ENCODE results near the gene ABCD1. TPM values are rescaled to one million over a fixed set of nuclear protein-coding genes. Genes with fewer than 3 reads are reported as not detected.

ABCD1 gene
- total RNA-seq, 6 experiments from 2014 or later: 8.0 to 20.8 (median 10.9) TPM

DNA sequence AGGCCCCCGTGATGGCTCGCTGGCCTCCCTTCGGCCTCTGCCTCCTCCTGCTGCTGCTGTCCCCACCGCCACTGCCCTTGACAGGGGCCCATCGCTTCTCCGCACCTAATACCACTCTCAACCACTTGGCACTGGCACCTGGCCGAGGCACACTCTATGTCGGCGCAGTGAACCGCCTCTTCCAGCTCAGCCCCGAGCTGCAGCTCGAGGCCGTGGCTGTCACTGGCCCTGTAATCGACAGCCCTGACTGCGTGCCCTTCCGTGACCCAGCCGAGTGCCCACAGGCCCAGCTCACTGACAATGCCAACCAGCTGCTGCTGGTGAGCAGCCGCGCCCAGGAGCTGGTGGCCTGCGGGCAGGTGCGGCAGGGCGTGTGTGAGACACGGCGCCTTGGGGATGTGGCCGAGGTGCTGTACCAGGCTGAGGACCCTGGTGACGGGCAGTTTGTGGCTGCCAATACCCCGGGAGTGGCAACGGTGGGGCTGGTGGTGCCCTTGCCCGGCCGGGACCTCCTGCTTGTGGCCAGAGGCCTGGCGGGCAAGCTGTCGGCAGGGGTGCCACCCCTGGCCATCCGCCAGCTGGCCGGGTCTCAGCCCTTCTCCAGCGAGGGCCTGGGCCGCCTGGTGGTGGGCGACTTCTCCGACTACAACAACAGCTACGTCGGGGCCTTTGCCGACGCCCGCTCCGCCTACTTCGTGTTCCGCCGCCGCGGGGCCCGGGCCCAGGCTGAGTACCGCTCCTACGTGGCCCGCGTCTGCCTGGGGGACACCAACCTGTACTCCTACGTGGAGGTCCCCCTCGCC, 42.4 kb downstream of the ABCD1 start:
- intact Hi-C loops (cut with DNase I): loop anchor here in 1 of 2 donors (5.0 kb wide), 1 partner anchor 180 kb away; no protein-coding TSS in a partner anchor
- ATAC-seq (no peak), DNase-seq (peak; percentile 17 to 56 (median 29))
- TF ChIP-seq, protein P1, sequence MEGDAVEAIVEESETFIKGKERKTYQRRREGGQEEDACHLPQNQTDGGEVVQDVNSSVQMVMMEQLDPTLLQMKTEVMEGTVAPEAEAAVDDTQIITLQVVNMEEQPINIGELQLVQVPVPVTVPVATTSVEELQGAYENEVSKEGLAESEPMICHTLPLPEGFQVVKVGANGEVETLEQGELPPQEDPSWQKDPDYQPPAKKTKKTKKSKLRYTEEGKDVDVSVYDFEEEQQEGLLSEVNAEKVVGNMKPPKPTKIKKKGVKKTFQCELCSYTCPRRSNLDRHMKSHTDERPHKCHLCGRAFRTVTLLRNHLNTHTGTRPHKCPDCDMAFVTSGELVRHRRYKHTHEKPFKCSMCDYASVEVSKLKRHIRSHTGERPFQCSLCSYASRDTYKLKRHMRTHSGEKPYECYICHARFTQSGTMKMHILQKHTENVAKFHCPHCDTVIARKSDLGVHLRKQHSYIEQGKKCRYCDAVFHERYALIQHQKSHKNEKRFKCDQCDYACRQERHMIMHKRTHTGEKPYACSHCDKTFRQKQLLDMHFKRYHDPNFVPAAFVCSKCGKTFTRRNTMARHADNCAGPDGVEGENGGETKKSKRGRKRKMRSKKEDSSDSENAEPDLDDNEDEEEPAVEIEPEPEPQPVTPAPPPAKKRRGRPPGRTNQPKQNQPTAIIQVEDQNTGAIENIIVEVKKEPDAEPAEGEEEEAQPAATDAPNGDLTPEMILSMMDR (IDR thresholded peaks at IDR 0.05): no peak
- TF ChIP-seq POLR2A (IDR thresholded peaks at IDR 0.05): no peak
- WGBS (ENCODE audit: insufficient coverage, low coverage, low lambda C conversion rate, missing lambda C conversion rate): 69% methylated on average over 10 of the region's 56 CpGs
- Histone ChIP-seq H3K27ac (no peak overlapping the region), H3K27me3 (no peaks in the 10 kb centered on the region), H3K36me3 (no peaks in the 10 kb centered on the region), H3K4me3 (no peak overlapping the region), H3K4me1 (no peaks in the 10 kb centered on the region), H3K9me3 (no peaks in the 10 kb centered on the region)

DNA sequence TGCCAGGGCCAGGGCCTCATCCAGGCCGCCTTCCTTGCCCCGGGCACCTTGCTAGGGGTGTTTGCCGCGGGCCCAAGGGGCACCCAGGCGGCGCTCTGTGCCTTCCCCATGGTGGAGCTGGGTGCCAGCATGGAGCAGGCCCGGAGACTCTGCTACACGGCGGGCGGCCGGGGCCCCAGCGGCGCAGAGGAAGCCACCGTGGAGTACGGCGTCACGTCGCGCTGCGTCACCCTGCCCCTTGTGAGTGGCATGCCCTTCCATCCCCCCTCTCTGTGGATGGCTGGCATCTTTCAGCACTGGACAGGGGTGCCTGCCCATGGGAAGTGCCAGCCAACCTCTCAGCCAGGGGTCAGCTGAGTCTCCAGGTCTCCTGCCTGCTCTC, 43.0 kb downstream of the ABCD1 start:
- Histone ChIP-seq H3K4me1 (no peaks in the 10 kb centered on the region), H3K27me3 (no peaks in the 10 kb centered on the region), H3K4me3 (no peak overlapping the region), H3K27ac (no peak overlapping the region), H3K36me3 (no peaks in the 10 kb centered on the region), H3K9me3 (no peaks in the 10 kb centered on the region)
- WGBS (ENCODE audit: insufficient coverage, low coverage, low lambda C conversion rate, missing lambda C conversion rate): no CpG with 5 or more reads among the region's 20 CpGs
- ATAC-seq (no peak), DNase-seq (peak in 2 of 3 donors; percentile 10 to 23)
- no peak for TF ChIP-seq POLR2A (IDR thresholded peaks at IDR 0.05)
- TF ChIP-seq, protein P1 (IDR thresholded peaks at IDR 0.05): no peak
- intact Hi-C loops (cut with DNase I): loop anchor here in 1 of 2 donors (5.0 kb wide), 1 partner anchor 180 kb away; no protein-coding TSS in a partner anchor

DNA sequence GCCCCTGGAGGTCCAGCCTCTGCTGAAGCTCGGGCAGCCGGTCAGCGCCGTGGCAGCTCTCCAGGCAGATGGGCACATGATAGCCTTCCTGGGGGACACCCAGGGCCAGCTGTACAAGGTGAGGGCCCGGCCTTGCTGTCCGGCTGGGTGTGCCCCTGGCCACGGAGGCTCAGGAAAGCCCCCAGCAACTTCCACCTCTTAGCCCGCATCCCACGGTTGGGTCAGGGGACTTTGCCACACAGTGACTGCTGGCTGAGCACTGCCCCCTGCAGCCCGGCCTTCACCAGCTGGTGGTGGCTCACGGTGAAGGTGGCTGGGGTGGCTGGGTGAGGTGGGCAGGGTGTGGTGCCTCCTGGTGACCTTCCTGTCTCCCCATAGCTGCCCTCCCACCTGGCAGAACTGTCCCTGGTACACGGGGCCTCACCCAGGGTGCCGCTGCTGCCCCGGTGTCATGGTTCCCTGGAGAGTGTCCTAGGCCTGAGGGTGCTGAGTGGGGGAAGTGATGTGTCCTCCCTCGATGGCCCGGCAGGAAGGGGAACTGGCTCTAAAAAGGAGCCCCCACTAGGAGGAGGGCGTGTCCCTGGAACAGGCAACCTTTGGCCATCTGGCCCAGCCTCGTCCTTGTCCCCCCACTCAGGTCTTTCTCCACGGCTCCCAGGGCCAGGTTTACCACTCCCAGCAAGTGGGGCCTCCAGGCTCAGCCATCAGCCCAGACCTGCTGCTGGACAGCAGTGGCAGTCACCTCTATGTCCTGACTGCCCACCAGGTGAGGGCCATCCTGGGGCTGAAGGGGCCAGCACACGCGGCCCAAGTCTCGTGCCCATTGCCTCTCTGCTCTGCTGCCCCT, 43.9 kb downstream of the ABCD1 start:
- H3K4me3 ChIP-seq: no peak overlapping the region
- H3K36me3 ChIP-seq: no peaks in the 10 kb centered on the region
- ATAC-seq (no peak), DNase-seq (peak in 2 of 3 donors; percentile 23 to 27)
- H3K27ac ChIP-seq: no peak overlapping the region
- 100% methylated on average over 1 of the region's 22 CpGs for WGBS (ENCODE audit: insufficient coverage, low coverage, low lambda C conversion rate, missing lambda C conversion rate)
- no peaks in the 10 kb centered on the region for H3K4me1 ChIP-seq
- no peak for TF ChIP-seq POLR2A (IDR thresholded peaks at IDR 0.05)
- TF ChIP-seq, protein P1 (IDR thresholded peaks at IDR 0.05): no peak
- intact Hi-C loops (cut with DNase I): loop anchor here in 1 of 2 donors (5.0 kb wide), 1 partner anchor 179 kb away; no protein-coding TSS in a partner anchor
- H3K27me3 ChIP-seq: no peaks in the 10 kb centered on the region
- H3K9me3 ChIP-seq: no peaks in the 10 kb centered on the region

DNA sequence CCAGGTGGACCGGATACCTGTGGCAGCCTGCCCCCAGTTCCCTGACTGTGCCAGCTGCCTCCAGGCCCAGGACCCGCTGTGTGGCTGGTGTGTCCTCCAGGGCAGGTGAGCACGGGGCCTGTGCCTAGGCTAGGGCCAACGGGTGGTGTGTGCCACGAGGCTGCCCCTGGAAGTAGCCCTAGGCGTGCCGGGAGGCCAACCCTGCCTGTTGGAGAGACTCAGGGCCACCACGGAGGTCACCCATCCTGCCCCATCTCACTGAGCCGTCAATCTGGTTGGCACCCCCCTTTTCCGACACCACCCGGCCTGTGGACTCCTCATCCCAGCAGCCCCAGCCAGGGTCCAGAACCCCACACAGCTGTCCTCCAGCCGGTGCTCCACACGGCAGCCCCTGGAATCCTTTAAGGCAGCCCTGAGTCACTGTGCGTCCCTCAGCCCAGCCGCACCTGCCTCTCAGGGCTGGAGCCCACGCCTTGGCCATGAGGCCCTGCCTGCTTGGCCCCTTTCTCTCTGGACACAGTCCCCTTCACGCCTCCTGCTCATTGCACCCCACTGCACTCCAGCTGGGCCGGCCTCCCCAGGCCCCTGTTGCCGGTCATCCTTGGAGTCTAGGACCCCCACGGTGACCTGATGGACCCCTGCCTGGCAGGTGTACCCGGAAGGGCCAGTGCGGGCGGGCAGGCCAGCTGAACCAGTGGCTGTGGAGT, 44.7 kb downstream of the ABCD1 start:
- DNase-seq: peak in 1 of 3 donors; percentile 13
- no peak for ATAC-seq
- WGBS (ENCODE audit: insufficient coverage, low coverage, low lambda C conversion rate, missing lambda C conversion rate): 84% methylated on average over 7 of the region's 23 CpGs

More for the DNA sequence above, 44.7 kb downstream of the ABCD1 start:
- no peaks in the 10 kb centered on the region for H3K4me1 ChIP-seq
- H3K27ac ChIP-seq: no peak overlapping the region
- intact Hi-C loops (cut with DNase I): loop anchor here in 1 of 2 donors (5.0 kb wide), 1 partner anchor 178 kb away; no protein-coding TSS in a partner anchor
- no peaks in the 10 kb centered on the region for H3K9me3 ChIP-seq
- TF ChIP-seq POLR2A (IDR thresholded peaks at IDR 0.05): no peak
- TF ChIP-seq, protein P1 (IDR thresholded peaks at IDR 0.05): no peak
- H3K36me3 ChIP-seq: no peaks in the 10 kb centered on the region
- H3K27me3 ChIP-seq: no peaks in the 10 kb centered on the region
- H3K4me3 ChIP-seq: no peak overlapping the region
